ENCODE results near the gene LATS2.

The LATS2 gene

DNA sequence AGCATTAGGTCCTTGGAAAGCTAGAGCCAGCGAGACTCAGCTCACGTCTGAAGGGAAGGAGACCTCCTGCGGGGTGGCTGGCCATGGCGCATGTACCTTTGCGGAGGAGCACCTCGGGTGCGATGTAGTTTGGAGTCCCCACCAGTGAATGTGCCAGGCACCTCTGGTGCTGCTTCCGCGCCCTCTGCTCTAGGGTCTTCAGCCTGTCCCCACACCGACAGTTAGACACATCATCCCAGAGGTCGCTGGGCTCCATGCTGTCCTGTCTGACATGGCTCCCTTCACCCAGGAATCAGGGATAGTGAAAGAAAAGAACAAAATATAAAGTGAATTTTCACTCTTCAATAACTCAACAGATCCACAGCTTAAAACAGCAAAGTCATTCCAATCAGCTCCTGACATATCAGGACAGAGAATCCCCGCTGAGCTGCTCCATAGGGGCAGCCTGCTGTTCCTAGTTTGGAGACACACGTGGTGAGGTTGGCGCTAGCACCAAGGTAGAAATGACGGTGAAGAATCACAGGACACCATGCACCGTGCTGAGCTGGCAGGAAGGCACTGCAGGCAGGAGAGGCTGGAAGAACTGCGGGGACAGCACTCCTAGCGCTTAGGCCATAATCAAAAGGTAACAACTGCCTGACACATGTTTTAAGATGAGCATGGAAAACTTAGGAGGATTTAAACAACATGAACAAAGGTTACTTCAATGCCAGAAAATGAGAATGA, 79.9 kb downstream of the LATS2 start:
- no peak overlapping the region for H3K4me2 ChIP-seq (ENCODE audit: insufficient read depth, low read length)
- H3K4me1 ChIP-seq (ENCODE audit: insufficient read depth, low read length) = no peaks in the 10 kb centered on the region
- no peak overlapping the region for H3K27ac ChIP-seq (ENCODE audit: low read length)
- H3K9me3 ChIP-seq (ENCODE audit: insufficient read depth, low read length, severe bottlenecking) = no peaks in the 10 kb centered on the region
- H3K27me3 ChIP-seq (ENCODE audit: insufficient read depth, low read length, poor library complexity) = peaks cover 5% of the 10 kb centered on the region
- no peaks in the 10 kb centered on the region for H4K20me1 ChIP-seq (ENCODE audit: insufficient read depth, low read length)
- TF ChIP-seq CTCF (IDR thresholded peaks at IDR 0.05; ENCODE audit: borderline replicate concordance, extremely low read depth, low read length, poor library complexity, severe bottlenecking) (no peak), EZH2 (IDR thresholded peaks at IDR 0.05; ENCODE audit: borderline replicate concordance, low read depth, low read length, severe bottlenecking) (no peak)
- no peak for ATAC-seq (ENCODE audit: insufficient read depth, low read depth)
- no peak overlapping the region for H2AFZ ChIP-seq (ENCODE audit: low read depth, low read length)
- H3K36me3 ChIP-seq (ENCODE audit: insufficient read depth, low read length) = no peaks in the 10 kb centered on the region
- H3K79me2 ChIP-seq (ENCODE audit: insufficient read depth, low read length) = no peaks in the 10 kb centered on the region
- no peak for DNase-seq
- H3K4me3 ChIP-seq (ENCODE audit: low read depth in 1 of 2, low read length in 2 of 2) = no peak overlapping the region
- H3K9ac ChIP-seq (ENCODE audit: low read depth, low read length) = no peak overlapping the region

- Histone ChIP-seq H3K79me2 (ENCODE audit: insufficient read depth, low read length) (no peaks in the 10 kb centered on the region), H3K9me3 (ENCODE audit: insufficient read depth, low read length, severe bottlenecking) (no peaks in the 10 kb centered on the region), H3K4me1 (ENCODE audit: insufficient read depth, low read length) (no peaks in the 10 kb centered on the region), H4K20me1 (ENCODE audit: insufficient read depth, low read length) (no peaks in the 10 kb centered on the region), H3K27me3 (ENCODE audit: insufficient read depth, low read length, poor library complexity) (peaks cover 5% of the 10 kb centered on the region), H2AFZ (ENCODE audit: low read depth, low read length) (no peak overlapping the region), H3K36me3 (ENCODE audit: insufficient read depth, low read length) (no peaks in the 10 kb centered on the region), H3K27ac (ENCODE audit: low read length) (no peak overlapping the region), H3K4me2 (ENCODE audit: insufficient read depth, low read length) (no peak overlapping the region), H3K4me3 (ENCODE audit: low read depth in 1 of 2, low read length in 2 of 2) (no peak overlapping the region), H3K9ac (ENCODE audit: low read depth, low read length) (no peak overlapping the region)
- DNase-seq (no peak), ATAC-seq (ENCODE audit: insufficient read depth, low read depth) (0 out of 3 replicates have a peak, but pooled peaks have one; percentile 35)
- TF ChIP-seq EZH2 (IDR thresholded peaks at IDR 0.05; ENCODE audit: borderline replicate concordance, low read depth, low read length, severe bottlenecking) (no peak), CTCF (IDR thresholded peaks at IDR 0.05; ENCODE audit: borderline replicate concordance, extremely low read depth, low read length, poor library complexity, severe bottlenecking) (no peak)
Observed at GRCh38 chr13:20980899-20981298, 80.5 kb downstream of the LATS2 start.

DNA sequence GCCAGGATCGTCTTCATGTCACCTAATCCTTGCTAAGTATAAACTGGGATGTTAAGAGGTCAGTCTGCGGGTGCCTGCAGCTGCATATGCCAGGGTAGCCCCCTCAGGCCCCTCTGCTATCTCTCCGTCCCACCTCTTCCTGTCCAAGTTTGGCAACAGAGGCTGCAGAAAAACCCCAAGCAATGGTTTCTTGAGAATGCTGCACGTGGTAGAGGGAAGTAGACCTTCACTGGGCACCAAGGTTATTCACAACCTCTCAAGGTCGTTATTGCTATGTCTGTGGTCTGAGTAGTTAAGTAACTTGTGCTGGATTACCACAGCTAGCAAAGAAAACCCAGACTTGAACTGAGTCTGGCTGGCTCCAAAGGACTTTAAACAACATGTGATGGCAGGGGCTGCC, 81.0 kb downstream of the LATS2 start:
- Histone ChIP-seq H3K4me3 (ENCODE audit: low read depth in 1 of 2, low read length in 2 of 2) (no peak overlapping the region), H3K27me3 (ENCODE audit: insufficient read depth, low read length, poor library complexity) (peaks cover 5% of the 10 kb centered on the region), H3K36me3 (ENCODE audit: insufficient read depth, low read length) (no peaks in the 10 kb centered on the region), H3K79me2 (ENCODE audit: insufficient read depth, low read length) (no peaks in the 10 kb centered on the region), H4K20me1 (ENCODE audit: insufficient read depth, low read length) (no peaks in the 10 kb centered on the region), H2AFZ (ENCODE audit: low read depth, low read length) (no peak overlapping the region), H3K4me1 (ENCODE audit: insufficient read depth, low read length) (no peaks in the 10 kb centered on the region), H3K4me2 (ENCODE audit: insufficient read depth, low read length) (no peak overlapping the region), H3K9me3 (ENCODE audit: insufficient read depth, low read length, severe bottlenecking) (no peaks in the 10 kb centered on the region), H3K27ac (ENCODE audit: low read length) (no peak overlapping the region), H3K9ac (ENCODE audit: low read depth, low read length) (no peak overlapping the region)
- DNase-seq (no peak), ATAC-seq (ENCODE audit: insufficient read depth, low read depth) (no peak)
- TF ChIP-seq EZH2 (IDR thresholded peaks at IDR 0.05; ENCODE audit: borderline replicate concordance, low read depth, low read length, severe bottlenecking) (no peak), CTCF (IDR thresholded peaks at IDR 0.05; ENCODE audit: borderline replicate concordance, extremely low read depth, low read length, poor library complexity, severe bottlenecking) (no peak)

Data from DND-41 (cell line).